HG03520 (cell line): ENCODE results near the gene C18orf32.
"Not testable (repeated sequence)": the region's sequence is repeated elsewhere in the genome, so short reads cannot be mapped to it uniquely, and the experiment has no call there.

ENCODE experiments used
- ATAC-seq: cut with Tn5 transposase; IDR thresholded peaks from one replicate; pipeline ENCODE4 v1.9.1; 2021; ENCODE audit warnings: mild to moderate bottlenecking, moderate library complexity; ENCODE audit not compliant: unreplicated experiment

The C18orf32 gene

GRCh38 chr18:49503931-49504330 lies 16.9 kb upstream of the C18orf32 start:
- ATAC-seq: no peak

DNA sequence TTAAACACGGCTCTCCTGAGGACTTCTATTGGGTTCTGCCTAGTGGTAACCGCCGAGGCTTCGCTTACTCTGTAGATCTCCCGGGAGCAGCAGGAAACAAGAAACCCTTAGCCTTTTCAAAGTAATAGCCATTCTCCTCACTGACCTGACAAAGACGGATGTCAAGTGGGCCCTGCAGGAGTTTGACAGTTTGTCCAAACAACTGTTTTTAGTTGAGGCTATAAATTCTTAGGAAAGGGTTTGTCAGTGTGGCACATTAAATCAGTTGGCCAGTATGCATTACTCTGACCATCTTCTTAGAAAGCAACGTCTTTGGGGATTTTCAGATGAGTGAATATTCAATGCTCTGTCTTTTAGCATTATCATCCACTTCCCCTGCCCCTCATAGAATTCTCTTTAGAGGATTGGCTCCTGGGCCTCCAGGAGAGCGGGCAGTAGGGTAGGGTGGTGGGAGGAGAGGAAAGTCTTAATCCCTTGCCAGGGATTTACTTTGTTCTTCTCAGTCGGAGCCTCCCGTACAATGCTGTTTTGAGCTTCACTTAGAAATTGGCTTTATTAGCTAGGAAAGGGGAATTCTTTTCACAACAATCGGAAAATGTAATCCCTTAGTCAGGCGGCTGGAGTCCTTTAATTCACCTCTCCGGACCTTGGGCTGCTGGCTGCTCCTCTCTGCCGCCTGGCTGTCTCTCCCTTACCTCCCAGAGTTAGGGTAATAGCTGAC lies 13.3 kb upstream of the C18orf32 start:
- ATAC-seq: no peak

DNA sequence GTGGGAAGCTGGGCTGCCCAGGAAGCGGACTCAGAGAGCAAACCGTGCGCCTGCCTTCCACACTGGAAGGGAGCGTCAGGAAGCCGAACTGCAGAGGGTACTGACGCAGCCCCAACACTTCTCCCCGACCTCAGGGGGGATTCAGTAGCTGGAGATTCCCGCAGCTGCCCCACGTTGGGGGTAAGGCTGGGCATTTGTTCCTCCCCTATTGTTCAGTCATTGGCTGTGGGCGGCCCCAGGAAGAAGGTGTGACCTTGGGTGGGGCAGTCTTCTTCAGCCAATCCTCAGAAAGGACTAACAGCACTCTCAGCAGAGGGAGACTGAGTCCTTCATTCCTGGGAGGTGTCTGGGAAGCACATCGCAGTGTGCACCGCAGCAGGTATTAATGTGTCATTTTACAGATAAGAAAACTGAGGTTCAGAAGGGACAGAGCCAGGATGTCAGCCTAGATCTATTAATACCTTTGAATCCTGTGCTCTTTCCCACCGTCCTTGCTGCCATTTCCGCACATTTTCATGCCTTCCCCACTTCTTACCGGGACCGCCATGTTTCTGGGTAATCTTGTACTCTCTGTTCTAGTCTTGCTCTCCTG lies 12.1 kb upstream of the C18orf32 start:
- no peak for ATAC-seq

GRCh38 chr18:49495480-49495879 lies 8.4 kb upstream of the C18orf32 start:
- ATAC-seq: no peak

DNA sequence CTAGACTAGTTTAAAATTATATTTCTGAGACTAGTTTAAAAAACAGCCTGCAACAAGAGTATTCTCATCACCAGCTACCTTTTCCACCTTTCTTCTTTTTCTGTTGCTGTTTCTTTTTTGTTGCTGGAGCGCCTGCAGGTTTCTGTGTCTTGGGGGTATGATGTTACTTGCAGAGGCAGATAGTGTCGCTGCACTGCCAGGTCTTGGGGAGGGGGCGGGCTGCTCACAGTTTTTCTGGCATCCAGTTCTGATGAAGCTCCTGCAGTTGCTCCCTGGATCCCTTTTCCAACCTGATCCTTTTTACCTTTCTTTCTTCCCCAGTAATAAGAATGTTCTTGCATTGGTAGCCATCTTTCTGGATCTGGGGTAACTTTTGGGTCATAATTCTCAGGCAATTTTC lies 8.0 kb upstream of the C18orf32 start:
- no peak for ATAC-seq

DNA sequence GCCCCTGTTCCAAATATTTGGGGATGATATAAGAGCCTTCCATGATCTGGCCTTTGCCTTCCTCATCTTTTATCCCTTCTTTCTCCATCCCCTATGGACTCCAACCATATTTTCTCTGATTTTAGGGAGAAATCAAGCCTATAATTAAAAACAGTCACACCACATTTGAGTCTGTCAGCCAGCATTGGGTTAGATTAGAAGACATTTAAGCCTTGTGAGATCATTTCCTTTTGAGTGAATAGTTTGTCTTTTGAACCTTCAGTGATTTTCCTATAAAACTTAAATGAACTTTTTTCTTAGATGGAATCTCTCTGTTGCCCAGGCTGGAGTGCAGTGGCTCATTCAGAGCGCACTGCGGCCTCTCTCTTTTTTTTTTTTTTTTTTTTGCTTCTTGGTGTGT lies 7.6 kb upstream of the C18orf32 start:
- no peak for ATAC-seq

DNA sequence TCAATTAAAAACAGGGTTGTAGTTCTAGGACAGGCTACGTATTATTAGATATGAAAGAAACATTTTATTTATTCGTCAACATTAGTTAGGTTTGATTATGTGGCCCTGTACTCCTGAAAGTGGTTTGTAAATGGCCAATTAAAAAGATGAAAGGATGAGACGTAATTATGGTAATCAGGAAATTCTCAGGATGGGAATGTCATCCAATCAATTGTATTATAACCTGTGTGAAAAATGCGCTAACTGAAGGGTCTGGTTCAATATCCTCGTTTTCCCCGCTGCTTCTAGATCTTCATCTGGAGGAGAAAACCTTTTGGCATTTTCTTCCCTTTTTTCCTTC lies 5.6 kb upstream of the C18orf32 start:
- no peak for ATAC-seq

DNA sequence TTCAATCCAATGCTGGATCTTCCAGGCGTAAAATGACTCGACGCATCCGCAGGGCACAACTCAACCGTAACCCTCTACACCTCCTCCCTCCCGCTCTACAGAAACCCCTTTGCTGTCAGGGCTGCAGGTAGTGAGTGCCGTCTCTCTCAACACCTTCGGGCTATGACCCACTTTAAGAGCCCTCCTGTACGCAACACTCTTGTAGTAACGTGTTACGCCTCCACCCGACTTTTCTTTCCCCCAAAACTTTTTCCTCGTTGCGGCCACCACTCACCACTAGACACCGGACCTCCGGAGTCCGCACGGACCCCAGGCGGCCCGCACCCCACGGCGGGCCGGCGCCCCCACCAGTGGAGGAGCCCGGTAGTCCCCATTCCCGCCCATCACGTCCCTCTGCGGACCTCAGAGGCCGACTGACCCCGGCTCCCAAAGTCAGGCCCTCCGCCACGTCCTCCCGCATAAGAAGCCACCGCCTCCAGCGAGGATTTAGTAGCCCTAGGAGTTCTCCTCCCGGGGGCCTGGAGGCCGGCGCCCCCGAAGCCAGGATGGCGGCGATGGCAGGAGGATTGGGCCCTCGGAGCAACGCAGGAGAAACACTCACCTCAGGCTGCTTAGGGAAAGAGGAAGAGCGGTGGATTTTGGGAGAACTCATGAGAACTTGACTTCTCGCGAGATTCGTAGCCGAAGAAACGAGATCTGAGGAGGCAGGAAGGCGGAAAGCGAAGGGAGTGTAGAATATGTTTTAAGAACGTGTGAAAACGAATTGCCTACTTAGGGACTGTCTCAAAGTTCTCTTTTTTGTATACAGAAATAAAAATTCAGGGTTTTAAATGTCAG lies 5.0 kb upstream of the C18orf32 start, which contains the start of gene RPL17:
TSS of gene RPL17 (minus strand) at position 609 of the 837 bp plus-strand sequence.
- ATAC-seq: peak; percentile 66

DNA sequence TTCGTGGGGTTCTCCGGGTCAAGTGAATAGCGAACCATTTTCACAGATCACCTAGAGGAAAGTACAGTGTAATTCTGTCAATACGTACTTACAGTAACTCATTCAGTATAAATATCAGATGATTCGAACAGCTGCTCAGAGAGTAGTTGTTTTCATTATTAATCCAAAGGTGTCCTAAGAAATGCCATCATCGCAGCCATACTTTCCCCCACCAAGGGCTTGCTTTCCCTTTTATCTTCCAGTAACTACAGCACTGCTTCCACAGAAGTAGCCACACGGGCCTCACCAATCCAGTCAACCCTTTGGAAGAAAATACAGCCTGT lies 4.5 kb upstream of the C18orf32 start:
- no peak for ATAC-seq

DNA sequence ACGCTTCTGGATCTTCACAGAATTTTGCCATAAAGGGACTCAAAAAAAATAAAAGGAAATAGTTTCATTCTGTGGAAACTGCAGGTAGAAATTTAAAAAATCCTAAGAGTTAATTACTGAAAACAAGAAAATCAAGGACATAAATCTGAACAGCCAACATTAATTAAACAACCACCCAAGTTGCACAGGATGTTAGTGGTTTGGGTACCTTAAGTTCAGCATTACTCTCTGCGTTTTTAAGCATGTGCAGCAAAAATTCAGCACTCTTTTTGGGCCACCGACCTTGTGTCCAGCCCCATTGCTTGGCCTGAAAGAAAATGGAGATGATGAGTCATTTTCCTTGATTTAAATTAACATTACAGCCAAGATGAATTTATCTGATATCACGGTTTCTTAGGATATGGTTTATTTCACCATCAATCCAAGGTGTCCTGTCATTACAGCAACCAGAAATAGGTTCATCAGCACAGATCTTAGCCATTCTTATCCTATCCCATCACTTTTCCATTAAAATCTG lies 3.3 kb upstream of the C18orf32 start:
- ATAC-seq: no peak

DNA sequence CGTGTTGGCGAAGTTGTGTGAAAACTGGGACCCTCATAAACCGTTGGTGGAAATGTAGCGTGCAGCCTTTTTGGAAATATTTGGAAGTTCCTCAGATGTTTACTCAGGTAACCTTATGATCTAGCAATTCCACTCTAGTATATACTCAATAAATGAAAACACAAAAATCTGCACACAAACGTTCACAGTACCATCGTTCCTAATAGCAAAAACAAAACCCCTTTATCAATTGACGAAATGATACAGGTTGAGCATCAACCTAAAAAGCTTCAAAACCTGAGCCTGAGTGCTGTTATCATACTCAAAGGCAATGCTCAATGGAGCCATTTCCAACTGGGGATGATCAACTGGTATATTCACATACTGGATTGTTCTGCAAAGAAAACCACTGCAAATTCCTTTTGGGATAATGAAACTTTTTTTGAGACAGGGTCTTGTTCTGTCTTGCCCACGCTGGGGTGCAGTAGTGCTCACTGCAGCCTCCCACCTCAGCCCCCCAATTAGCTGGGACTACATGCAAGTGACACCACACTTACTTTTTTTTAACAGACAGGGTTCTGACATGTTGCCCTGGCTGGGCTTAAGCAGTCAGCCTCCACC lies 777 bp upstream of the C18orf32 start:
- no peak for ATAC-seq

GRCh38 chr18:49486606-49486952 lies 455 bp downstream of the C18orf32 start:
- no peak for ATAC-seq

GRCh38 chr18:49486134-49486533 lies 900 bp downstream of the C18orf32 start:
- ATAC-seq: no peak

- ATAC-seq: no peak
Measured at GRCh38 chr18:49483198-49483597, 3.8 kb downstream of the C18orf32 start.

- ATAC-seq: no peak
Measured at GRCh38 chr18:49481907-49482306, 5.1 kb downstream of the C18orf32 start.

DNA sequence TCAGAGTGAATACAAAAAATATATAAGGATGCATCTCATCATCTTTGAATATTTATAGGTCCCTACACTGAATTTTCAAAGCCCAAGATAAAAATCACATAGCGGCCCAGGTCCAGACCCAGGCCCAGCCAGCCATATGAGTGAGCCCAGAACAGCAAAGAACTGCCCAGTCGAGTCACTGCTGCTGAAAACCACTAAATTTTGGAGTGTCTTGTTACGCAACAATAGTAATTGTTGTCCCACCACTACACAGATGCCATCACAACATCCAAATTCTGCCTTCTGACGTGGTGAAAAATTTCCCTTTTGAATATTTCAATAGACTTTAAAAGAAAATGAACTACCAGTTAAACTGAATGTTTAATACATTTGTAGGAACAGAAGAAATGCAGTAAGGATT lies 5.7 kb downstream of the C18orf32 start:
- ATAC-seq: no peak

GRCh38 chr18:49479381-49480137 lies 7.5 kb downstream of the C18orf32 start:
- ATAC-seq: no peak

DNA sequence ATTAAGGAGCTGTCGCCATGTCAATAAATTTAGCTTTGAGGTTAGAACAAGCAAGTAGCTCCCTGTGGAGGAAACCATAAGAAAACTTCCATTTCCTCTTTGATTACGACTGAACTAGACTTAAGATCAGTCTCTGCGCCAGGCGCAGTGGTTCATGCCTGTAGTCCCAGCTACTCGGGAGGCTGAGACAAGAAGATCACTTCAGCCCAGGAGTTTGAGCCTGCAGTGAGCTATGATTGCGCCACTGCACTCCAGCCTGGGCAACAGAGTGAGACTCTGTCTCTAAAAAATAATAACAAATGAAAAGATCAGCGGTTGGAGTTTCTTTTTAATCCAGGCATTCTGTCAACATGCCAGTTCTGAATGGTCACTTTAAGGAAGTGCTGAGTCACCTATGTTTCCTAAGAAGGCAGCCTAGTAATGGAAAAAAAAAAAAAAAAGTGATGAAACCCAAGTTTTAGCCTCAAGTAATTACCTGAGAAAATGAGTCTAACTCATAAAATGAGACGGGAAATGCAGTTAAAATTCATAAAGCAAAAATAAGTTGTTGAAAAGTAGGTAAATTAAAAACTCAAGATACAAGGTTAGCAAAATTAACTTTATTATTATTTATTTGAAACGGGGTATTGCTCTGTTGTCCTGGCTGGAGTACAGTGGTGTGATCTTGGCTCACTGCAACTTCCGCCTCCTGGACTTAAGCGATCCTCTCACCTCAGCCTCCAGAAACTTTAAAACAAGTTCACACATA lies 10.2 kb downstream of the C18orf32 start:
- no peak for ATAC-seq

DNA sequence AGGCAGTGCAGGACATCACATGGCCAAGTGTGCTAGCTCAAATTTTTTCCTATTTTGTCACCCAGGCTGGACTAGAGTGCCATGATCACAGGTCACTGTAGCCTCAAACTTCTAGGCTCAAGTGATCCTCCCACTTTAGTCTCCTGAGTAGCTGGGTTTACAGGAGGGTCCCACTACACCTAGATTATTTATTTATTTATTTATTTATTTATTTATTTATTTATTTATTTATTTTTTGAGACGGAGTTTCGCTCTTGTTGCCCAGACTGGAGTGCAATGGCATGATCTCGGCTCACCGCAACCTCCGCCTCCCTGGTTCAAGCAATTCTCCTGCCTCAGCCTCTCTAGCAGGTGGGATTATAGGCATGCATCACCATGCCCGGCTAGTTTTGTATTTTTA lies 12.1 kb downstream of the C18orf32 start:
- not testable (repeated sequence) for ATAC-seq

GRCh38 chr18:49473721-49474120 lies 13.3 kb downstream of the C18orf32 start:
- no peak for ATAC-seq
